HepG2 (cell line): ENCODE results near the gene ANGPTL2. TPM values are rescaled to one million over a fixed set of nuclear protein-coding genes. Genes with fewer than 3 reads are reported as not detected.

Source experiments
- CEBPB ChIP-seq: IDR thresholded peaks from 2 replicates; pipeline ENCODE4 v1.6.1; 2011; ENCODE audit warnings: low read depth, low read length, improper control_type of control experiment, borderline replicate concordance
- FOSL2 ChIP-seq: sonication (generic); formaldehyde crosslinking; IDR thresholded peaks from 2 replicates; pipeline ENCODE4 v1.4.0; 2020; ENCODE audit warnings: missing genetic modification reagents
- HES4 ChIP-seq: sonication (generic); formaldehyde crosslinking; IDR thresholded peaks from 2 replicates; pipeline ENCODE4 v1.9.0; 2021; ENCODE audit warnings: mild to moderate bottlenecking, missing genetic modification reagents, borderline replicate concordance
- KLF12 ChIP-seq: sonication (generic); formaldehyde crosslinking; IDR thresholded peaks from 2 replicates; pipeline ENCODE4 v1.4.0; 2020; ENCODE audit warnings: missing genetic modification reagents, borderline replicate concordance
- KMT2B ChIP-seq: IDR thresholded peaks from 2 replicates; pipeline ENCODE4 v1.6.1; 2016; ENCODE audit warnings: missing genetic modification reagents, missing compliant biosample characterization
- MAFF ChIP-seq: IDR thresholded peaks from 2 replicates; pipeline ENCODE4 v1.6.1; 2011; ENCODE audit warnings: low read depth, low read length, improper control_type of control experiment
- PLSCR1 ChIP-seq: sonication (generic); formaldehyde crosslinking; IDR thresholded peaks from 2 replicates; pipeline ENCODE4 v1.5.0; 2020; ENCODE audit warnings: missing genetic modification reagents, mild to moderate bottlenecking, borderline replicate concordance
- PTBP1 ChIP-seq: fragments of 200-400 bp; formaldehyde crosslinking; IDR thresholded peaks from 2 replicates; pipeline ENCODE4 v1.6.1; 2018; ENCODE audit warnings: low read length, low read depth; ENCODE audit not compliant: poor library complexity, severe bottlenecking
- RBFOX2 ChIP-seq: fragments of 200-400 bp; formaldehyde crosslinking; IDR thresholded peaks from 2 replicates; pipeline ENCODE4 v1.6.1; 2017; ENCODE audit warnings: low read depth, mild to moderate bottlenecking, low read length
- RNF2 ChIP-seq: fragments of 450-650 bp; conservative IDR thresholded peaks from 2 replicates; pipeline ENCODE4 v1.6.1; 2016; ENCODE audit warnings: low read depth
- SALL2 ChIP-seq: sonication (generic); formaldehyde crosslinking; IDR thresholded peaks from 2 replicates; pipeline ENCODE4 v1.8.1; 2023; ENCODE audit warnings: mild to moderate bottlenecking, missing genetic modification reagents, inconsistent platforms
- TOE1 ChIP-seq: sonication (generic); formaldehyde crosslinking; IDR thresholded peaks from 2 replicates; pipeline ENCODE4 v1.4.0; 2020; ENCODE audit warnings: mild to moderate bottlenecking, missing genetic modification reagents
- ZKSCAN1 ChIP-seq: fragments of 150-350 bp; IDR thresholded peaks from 2 replicates; pipeline ENCODE4 v1.6.1; 2014; ENCODE audit warnings: low read length
- ZNF501 ChIP-seq: sonication (generic); formaldehyde crosslinking; IDR thresholded peaks from 2 replicates; pipeline ENCODE4 v1.5.1; 2020; ENCODE audit warnings: mild to moderate bottlenecking, moderate library complexity, missing genetic modification reagents
- ZNF710 ChIP-seq: sonication (generic); formaldehyde crosslinking; IDR thresholded peaks from 2 replicates; pipeline ENCODE4 v1.5.0; 2020; ENCODE audit warnings: mild to moderate bottlenecking, missing genetic modification reagents, borderline replicate concordance
- ZNF816 ChIP-seq: sonication (generic); formaldehyde crosslinking; IDR thresholded peaks from 2 replicates; pipeline ENCODE4 v1.8.0; 2022; ENCODE audit warnings: missing genetic modification reagents, mild to moderate bottlenecking, borderline replicate concordance
- ZNF883 ChIP-seq: sonication (generic); formaldehyde crosslinking; IDR thresholded peaks from 2 replicates; pipeline ENCODE4 v1.5.1; 2020; ENCODE audit warnings: mild to moderate bottlenecking, missing genetic modification reagents; ENCODE audit errors: not compliant biosample characterization
- polyA plus RNA-seq, 8 experiments: library from polyadenylated mRNA; depleted of rRNA in 3 of 8; stranded (reverse) in 7 of 8; unstranded in 1 of 8; fragments of >200 nt; fragmentation: Illumina TruSeq in 4 of 8; extraction: Trizol in 4 of 8; gene quantifications; 2 replicates each; pipeline versions ENCODE4 v1.2.1 to v1.2.3, GENCODE V29; 2011 to 2016; ENCODE audit warnings: low read depth in 4 of 8, missing spikeins in 1 of 8, mixed read lengths in 1 of 8; ENCODE audit not compliant: insufficient read depth in 1 of 8
- total RNA-seq, 5 experiments: library from RNA; depleted of rRNA; stranded (reverse); fragments of >200 nt; fragmentation: Illumina TruSeq; extraction: Trizol; gene quantifications; 2 replicates each; pipeline ENCODE4 v1.2.3, GENCODE V29; 2016; ENCODE audit warnings: low read depth in 1 of 5
- TF ChIP-seq, protein P1 (sequence below): sonication (generic); formaldehyde crosslinking; IDR thresholded peaks from 2 replicates; pipeline ENCODE4 v1.4.0; 2020; ENCODE audit warnings: missing genetic modification reagents
- TF ChIP-seq, protein P2 (sequence below): sonication (generic); formaldehyde crosslinking; IDR thresholded peaks from 2 replicates; pipeline ENCODE4 v1.9.0; 2021; ENCODE audit warnings: missing genetic modification reagents, mild to moderate bottlenecking, borderline replicate concordance
- TF ChIP-seq, protein P3 (sequence below): sonication (generic); formaldehyde crosslinking; IDR thresholded peaks from 2 replicates; pipeline ENCODE4 v1.5.1; 2020; ENCODE audit warnings: mild to moderate bottlenecking, moderate library complexity, missing genetic modification reagents

The ANGPTL2 gene
- total and polyA plus RNA-seq, 2 of the 13 experiments (the other 11 are each of a cell fraction or from before 2014, with no cell fraction given), result 0.91 to 21.0 TPM

GRCh38 chr9:127159325-127159801, 36.9 kb upstream of the ANGPTL2 start (continued):
- TF ChIP-seq ZKSCAN1 (no peak), ZNF710 (CRISPR knock-in tag) (no peak), TOE1 (no peak), SALL2 (CRISPR knock-in tag) (peak; percentile 66; the same call in 1 of the 2 replicates), KLF12 (CRISPR knock-in tag) (peak; percentile 91), PLSCR1 (CRISPR knock-in tag) (peak; percentile 98; the same call in 1 of the 2 replicates), RBFOX2 (no peak), ZNF501 (peak; percentile 99), CEBPB (no peak), RNF2 (peak; percentile 99), ZNF816 (peak; percentile 78; the same call in 1 of the 2 replicates), MAFF (peak; percentile 20; the same call in 1 of the 2 replicates), FOSL2 (CRISPR knock-in tag) (peak; percentile 92), KMT2B (CRISPR knock-in tag) (peak; percentile 88), HES4 (CRISPR knock-in tag) (peak; percentile 98), ZNF883 (CRISPR knock-in tag) (peak; percentile 99), PTBP1 (no peak)
- TF ChIP-seq, protein P1, sequence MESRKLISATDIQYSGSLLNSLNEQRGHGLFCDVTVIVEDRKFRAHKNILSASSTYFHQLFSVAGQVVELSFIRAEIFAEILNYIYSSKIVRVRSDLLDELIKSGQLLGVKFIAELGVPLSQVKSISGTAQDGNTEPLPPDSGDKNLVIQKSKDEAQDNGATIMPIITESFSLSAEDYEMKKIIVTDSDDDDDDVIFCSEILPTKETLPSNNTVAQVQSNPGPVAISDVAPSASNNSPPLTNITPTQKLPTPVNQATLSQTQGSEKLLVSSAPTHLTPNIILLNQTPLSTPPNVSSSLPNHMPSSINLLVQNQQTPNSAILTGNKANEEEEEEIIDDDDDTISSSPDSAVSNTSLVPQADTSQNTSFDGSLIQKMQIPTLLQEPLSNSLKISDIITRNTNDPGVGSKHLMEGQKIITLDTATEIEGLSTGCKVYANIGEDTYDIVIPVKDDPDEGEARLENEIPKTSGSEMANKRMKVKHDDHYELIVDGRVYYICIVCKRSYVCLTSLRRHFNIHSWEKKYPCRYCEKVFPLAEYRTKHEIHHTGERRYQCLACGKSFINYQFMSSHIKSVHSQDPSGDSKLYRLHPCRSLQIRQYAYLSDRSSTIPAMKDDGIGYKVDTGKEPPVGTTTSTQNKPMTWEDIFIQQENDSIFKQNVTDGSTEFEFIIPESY, result peak; percentile 78
- TF ChIP-seq, protein P2, sequence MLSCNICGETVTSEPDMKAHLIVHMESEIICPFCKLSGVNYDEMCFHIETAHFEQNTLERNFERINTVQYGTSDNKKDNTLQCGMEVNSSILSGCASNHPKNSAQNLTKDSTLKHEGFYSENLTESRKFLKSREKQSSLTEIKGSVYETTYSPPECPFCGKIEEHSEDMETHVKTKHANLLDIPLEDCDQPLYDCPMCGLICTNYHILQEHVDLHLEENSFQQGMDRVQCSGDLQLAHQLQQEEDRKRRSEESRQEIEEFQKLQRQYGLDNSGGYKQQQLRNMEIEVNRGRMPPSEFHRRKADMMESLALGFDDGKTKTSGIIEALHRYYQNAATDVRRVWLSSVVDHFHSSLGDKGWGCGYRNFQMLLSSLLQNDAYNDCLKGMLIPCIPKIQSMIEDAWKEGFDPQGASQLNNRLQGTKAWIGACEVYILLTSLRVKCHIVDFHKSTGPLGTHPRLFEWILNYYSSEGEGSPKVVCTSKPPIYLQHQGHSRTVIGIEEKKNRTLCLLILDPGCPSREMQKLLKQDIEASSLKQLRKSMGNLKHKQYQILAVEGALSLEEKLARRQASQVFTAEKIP, result no peak
- TF ChIP-seq, protein P3, sequence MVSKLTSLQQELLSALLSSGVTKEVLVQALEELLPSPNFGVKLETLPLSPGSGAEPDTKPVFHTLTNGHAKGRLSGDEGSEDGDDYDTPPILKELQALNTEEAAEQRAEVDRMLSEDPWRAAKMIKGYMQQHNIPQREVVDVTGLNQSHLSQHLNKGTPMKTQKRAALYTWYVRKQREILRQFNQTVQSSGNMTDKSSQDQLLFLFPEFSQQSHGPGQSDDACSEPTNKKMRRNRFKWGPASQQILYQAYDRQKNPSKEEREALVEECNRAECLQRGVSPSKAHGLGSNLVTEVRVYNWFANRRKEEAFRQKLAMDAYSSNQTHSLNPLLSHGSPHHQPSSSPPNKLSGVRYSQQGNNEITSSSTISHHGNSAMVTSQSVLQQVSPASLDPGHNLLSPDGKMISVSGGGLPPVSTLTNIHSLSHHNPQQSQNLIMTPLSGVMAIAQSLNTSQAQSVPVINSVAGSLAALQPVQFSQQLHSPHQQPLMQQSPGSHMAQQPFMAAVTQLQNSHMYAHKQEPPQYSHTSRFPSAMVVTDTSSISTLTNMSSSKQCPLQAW (CRISPR knock-in tag), result peak; percentile 96
